Medulla oblongata (tissue), 1 donor: ENCODE data around the gene CHTOP.
"Not testable (repeated sequence)": the region's sequence is repeated elsewhere in the genome, so short reads cannot be mapped to it uniquely, and the experiment has no call there.

Experiments
- DNase-seq: peaks from one replicate; pipeline ENCODE4 v3.0.0-alpha.2; 2015; ENCODE audit errors: extremely low spot score

CHTOP gene

GRCh38 chr1:153659175-153659534, 25.3 kb downstream of the CHTOP start:
- DNase-seq, result no peak

GRCh38 chr1:153659656-153660055, 25.8 kb downstream of the CHTOP start:
- no peak for DNase-seq

- DNase-seq, result no peak
These were observed 27.3 kb downstream of the CHTOP start for GRCh38 chr1:153661111-153661708.

GRCh38 chr1:153662269-153662668, 28.4 kb downstream of the CHTOP start:
- no peak for DNase-seq

- DNase-seq, result no peak
These were observed 29.3 kb downstream of the CHTOP start for GRCh38 chr1:153663211-153663610.

- DNase-seq, result no peak
These were observed 33.6 kb downstream of the CHTOP start for GRCh38 chr1:153667439-153667838.

GRCh38 chr1:153668672-153669071, 34.8 kb downstream of the CHTOP start:
- DNase-seq, result not testable (repeated sequence)

GRCh38 chr1:153669606-153670005, 35.7 kb downstream of the CHTOP start:
- no peak for DNase-seq

- no peak for DNase-seq
These were observed 36.5 kb downstream of the CHTOP start for GRCh38 chr1:153670257-153670858.

- peak; percentile 99 for DNase-seq
These were observed 37.2 kb downstream of the CHTOP start, which contains the start of gene ILF2 for GRCh38 chr1:153670859-153671627. Gene ILF2, minus strand, starts transcription at chr1:153670993. Its CDS starts 71 bp downstream, at chr1:153670922.

GRCh38 chr1:153671628-153672353, 37.9 kb downstream of the CHTOP start:
- not testable (repeated sequence) for DNase-seq

- no peak for DNase-seq
These were observed 39.6 kb downstream of the CHTOP start for GRCh38 chr1:153673511-153673910.

GRCh38 chr1:153677718-153678518, 44.1 kb downstream of the CHTOP start:
- DNase-seq, result peak; percentile 59

- no peak for DNase-seq
These were observed 44.9 kb downstream of the CHTOP start, which contains the start of gene NPR1 for GRCh38 chr1:153678519-153679336. Gene NPR1, plus strand, starts transcription at chr1:153678688. Its CDS starts 421 bp downstream, at chr1:153679109.

- DNase-seq, result no peak
These were observed 45.7 kb downstream of the CHTOP start for GRCh38 chr1:153679337-153680119.

GRCh38 chr1:153680120-153680403, 46.2 kb downstream of the CHTOP start:
- no peak for DNase-seq

GRCh38 chr1:153682730-153683129, 48.9 kb downstream of the CHTOP start:
- no peak for DNase-seq

GRCh38 chr1:153683854-153684253, 50.0 kb downstream of the CHTOP start:
- no peak for DNase-seq

GRCh38 chr1:153684892-153685291, 51.0 kb downstream of the CHTOP start:
- no peak for DNase-seq
